ENCODE results near the gene CD58.

- TF ChIP-seq, protein P1, sequence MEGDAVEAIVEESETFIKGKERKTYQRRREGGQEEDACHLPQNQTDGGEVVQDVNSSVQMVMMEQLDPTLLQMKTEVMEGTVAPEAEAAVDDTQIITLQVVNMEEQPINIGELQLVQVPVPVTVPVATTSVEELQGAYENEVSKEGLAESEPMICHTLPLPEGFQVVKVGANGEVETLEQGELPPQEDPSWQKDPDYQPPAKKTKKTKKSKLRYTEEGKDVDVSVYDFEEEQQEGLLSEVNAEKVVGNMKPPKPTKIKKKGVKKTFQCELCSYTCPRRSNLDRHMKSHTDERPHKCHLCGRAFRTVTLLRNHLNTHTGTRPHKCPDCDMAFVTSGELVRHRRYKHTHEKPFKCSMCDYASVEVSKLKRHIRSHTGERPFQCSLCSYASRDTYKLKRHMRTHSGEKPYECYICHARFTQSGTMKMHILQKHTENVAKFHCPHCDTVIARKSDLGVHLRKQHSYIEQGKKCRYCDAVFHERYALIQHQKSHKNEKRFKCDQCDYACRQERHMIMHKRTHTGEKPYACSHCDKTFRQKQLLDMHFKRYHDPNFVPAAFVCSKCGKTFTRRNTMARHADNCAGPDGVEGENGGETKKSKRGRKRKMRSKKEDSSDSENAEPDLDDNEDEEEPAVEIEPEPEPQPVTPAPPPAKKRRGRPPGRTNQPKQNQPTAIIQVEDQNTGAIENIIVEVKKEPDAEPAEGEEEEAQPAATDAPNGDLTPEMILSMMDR (IDR thresholded peaks at IDR 0.05) = no peak
- no peak for TF ChIP-seq POLR2A (IDR thresholded peaks at IDR 0.05)
Observed at GRCh38 chr1:116567790-116568661, 2.8 kb downstream of the CD58 start.

Data from Peyer's patch (tissue), 4 donors.